Liver (tissue), 9 donors: Measurements from ENCODE around the gene PTPRD. TPM values are rescaled to one million over a fixed set of nuclear protein-coding genes. Genes with fewer than 3 reads are reported as not detected.

ENCODE experiments used
- DNase-seq: peaks from one replicate; pipeline ENCODE4 v3.0.0-alpha.2; 2017; ENCODE audit warnings: low spot score
- H3K27ac ChIP-seq, 2 donors: one replicate each; pipeline ENCODE4 v1.7.0; 2013; ENCODE audit warnings: inconsistent platforms in 2 of 2, low read length in 2 of 2, control low read depth in 1 of 2, low read depth in 1 of 2, mild to moderate bottlenecking in 1 of 2
- H3K27me3 ChIP-seq, 4 donors: one replicate each; pipeline versions ENCODE4 v1.6.1 to v1.7.0; 2013; ENCODE audit warnings: low read length in 3 of 4, inconsistent platforms in 1 of 4, mild to moderate bottlenecking in 1 of 4, moderate library complexity in 1 of 4; ENCODE audit not compliant: control insufficient read depth in 4 of 4, insufficient read depth in 4 of 4
- H3K36me3 ChIP-seq, 4 donors: one replicate each; pipeline versions ENCODE4 v1.6.1 to v1.7.0; 2013; ENCODE audit warnings: low read length in 3 of 4, mild to moderate bottlenecking in 3 of 4, low read depth in 1 of 4, moderate library complexity in 1 of 4; ENCODE audit not compliant: control insufficient read depth in 4 of 4, insufficient read depth in 3 of 4
- H3K4me1 ChIP-seq, 4 donors: one replicate each; pipeline versions ENCODE4 v1.6.1 to v1.7.0; 2013; ENCODE audit warnings: low read length in 3 of 4, mild to moderate bottlenecking in 3 of 4, moderate library complexity in 1 of 4; ENCODE audit not compliant: control insufficient read depth in 4 of 4, insufficient read depth in 4 of 4
- H3K4me3 ChIP-seq, 3 donors: one replicate each; pipeline versions ENCODE4 v1.6.1 to v1.7.0; 2013; ENCODE audit warnings: low read length in 3 of 3, control low read depth in 1 of 3, low read depth in 1 of 3, mild to moderate bottlenecking in 1 of 3
- H3K9ac ChIP-seq, 2 donors: one replicate each; pipeline ENCODE4 v1.7.0; 2013; ENCODE audit warnings: low read length in 2 of 2, mild to moderate bottlenecking in 2 of 2, moderate library complexity in 2 of 2, control low read depth in 1 of 2, low read depth in 1 of 2
- H3K9me3 ChIP-seq, 4 donors: one replicate each; pipeline versions ENCODE4 v1.6.1 to v1.7.0; 2013; ENCODE audit warnings: low read length in 3 of 4; ENCODE audit not compliant: control insufficient read depth in 4 of 4
- EGR1 ChIP-seq, 2 donors: IDR thresholded peaks; 2 replicates each; pipeline ENCODE4 v1.6.1; 2016 to 2018; ENCODE audit warnings: antibody characterized with exemption in 2 of 2, low read depth in 2 of 2
- FOXA1 ChIP-seq: IDR thresholded peaks from 2 replicates; pipeline ENCODE4 v1.6.1; 2016; ENCODE audit warnings: antibody characterized with exemption
- FOXA2 ChIP-seq: IDR thresholded peaks from 2 replicates; pipeline ENCODE4 v1.6.1; 2016; ENCODE audit warnings: antibody characterized with exemption
- HNF4A ChIP-seq, 2 donors: conservative IDR thresholded peaks; 2 replicates each; pipeline ENCODE4 v1.6.1; 2016; ENCODE audit warnings: antibody characterized with exemption in 2 of 2, mild to moderate bottlenecking in 2 of 2
- HNF4G ChIP-seq: IDR thresholded peaks from 2 replicates; pipeline ENCODE4 v1.6.1; 2016; ENCODE audit warnings: antibody characterized with exemption
- MAX ChIP-seq: IDR thresholded peaks from 2 replicates; pipeline ENCODE4 v1.6.1; 2016; ENCODE audit warnings: antibody characterized with exemption
- REST ChIP-seq: IDR thresholded peaks from 2 replicates; pipeline ENCODE4 v1.6.1; 2016; ENCODE audit warnings: antibody characterized with exemption, mild to moderate bottlenecking
- SP1 ChIP-seq: IDR thresholded peaks from 2 replicates; pipeline ENCODE4 v1.6.1; 2018; ENCODE audit warnings: antibody characterized with exemption, mild to moderate bottlenecking
- TAF1 ChIP-seq: conservative IDR thresholded peaks from 2 replicates; pipeline ENCODE4 v1.6.1; 2016; ENCODE audit warnings: antibody characterized with exemption, mild to moderate bottlenecking
- YY1 ChIP-seq: IDR thresholded peaks from 2 replicates; pipeline ENCODE4 v1.6.1; 2016; ENCODE audit warnings: antibody characterized with exemption, mild to moderate bottlenecking
- WGBS: extraction: QIAGEN DNeasy Blood & Tissue Kit; methylation state at CpG from one replicate; pipeline ENCODE4 v1.1.7; 2013; 5-methylcytosine and 5-hydroxymethylcytosine counted together
- polyA plus RNA-seq, 2 donors: library from polyadenylated mRNA; stranded (reverse) in 1 of 2; unstranded in 1 of 2; fragments of 200-250 nt in 1 of 2; fragments of >200 nt in 1 of 2; fragmentation: Nextera tagmentation in 1 of 2; extraction: Ambion mirVana in 1 of 2; gene quantifications; one replicate each; pipeline versions ENCODE4 v1.2.1 to v1.2.3, GENCODE V29; 2013 to 2015
- total RNA-seq, 2 donors: library from RNA; depleted of rRNA; stranded (reverse); fragments of >200 nt; gene quantifications; one replicate each; pipeline ENCODE4 v1.2.3, GENCODE V29; 2014
- TF ChIP-seq, protein P1 (sequence below): IDR thresholded peaks from 2 replicates; pipeline ENCODE4 v1.6.1; 2016; ENCODE audit warnings: antibody characterized with exemption
- TF ChIP-seq, protein P2 (sequence below): IDR thresholded peaks from 2 replicates; pipeline ENCODE4 v1.6.1; 2016; ENCODE audit warnings: antibody characterized with exemption
- donor health status: healthy.
- donor health status: healthy.
- donor health status: healthy.
- donor health status: healthy.
- donor health status: healthy.

The PTPRD gene
- total and polyA plus RNA-seq, 4 donors = 0.78 to 34.2 (median 4.7) TPM

DNA sequence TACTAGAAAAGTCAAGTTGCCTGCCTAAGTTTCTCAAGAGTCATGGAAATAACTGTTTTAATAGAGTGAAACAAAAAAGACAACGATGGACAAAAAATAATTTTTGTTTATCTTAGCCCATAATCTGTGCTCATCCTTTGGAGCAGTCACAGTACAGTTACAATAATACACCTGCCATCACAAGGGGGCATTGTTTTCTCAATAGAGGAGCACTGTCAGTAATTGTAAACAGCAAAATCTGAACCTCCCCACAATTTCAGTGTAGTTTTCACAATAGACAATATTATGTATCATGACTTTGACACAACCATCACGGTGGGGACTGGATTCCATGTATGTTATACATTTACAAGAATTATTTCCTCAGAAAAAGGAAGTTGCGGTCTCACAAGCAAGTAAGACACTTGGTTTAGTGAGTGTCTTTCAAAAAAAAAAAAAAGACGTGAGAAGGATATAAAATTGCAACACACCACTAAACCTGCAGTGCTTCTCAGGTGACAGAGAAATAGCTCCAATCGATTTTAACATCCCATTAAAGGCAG, 586.3 kb downstream of the PTPRD start (continued):
- TF ChIP-seq, protein P1, sequence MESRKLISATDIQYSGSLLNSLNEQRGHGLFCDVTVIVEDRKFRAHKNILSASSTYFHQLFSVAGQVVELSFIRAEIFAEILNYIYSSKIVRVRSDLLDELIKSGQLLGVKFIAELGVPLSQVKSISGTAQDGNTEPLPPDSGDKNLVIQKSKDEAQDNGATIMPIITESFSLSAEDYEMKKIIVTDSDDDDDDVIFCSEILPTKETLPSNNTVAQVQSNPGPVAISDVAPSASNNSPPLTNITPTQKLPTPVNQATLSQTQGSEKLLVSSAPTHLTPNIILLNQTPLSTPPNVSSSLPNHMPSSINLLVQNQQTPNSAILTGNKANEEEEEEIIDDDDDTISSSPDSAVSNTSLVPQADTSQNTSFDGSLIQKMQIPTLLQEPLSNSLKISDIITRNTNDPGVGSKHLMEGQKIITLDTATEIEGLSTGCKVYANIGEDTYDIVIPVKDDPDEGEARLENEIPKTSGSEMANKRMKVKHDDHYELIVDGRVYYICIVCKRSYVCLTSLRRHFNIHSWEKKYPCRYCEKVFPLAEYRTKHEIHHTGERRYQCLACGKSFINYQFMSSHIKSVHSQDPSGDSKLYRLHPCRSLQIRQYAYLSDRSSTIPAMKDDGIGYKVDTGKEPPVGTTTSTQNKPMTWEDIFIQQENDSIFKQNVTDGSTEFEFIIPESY = no peak
- TF ChIP-seq FOXA2 = no peak

DNA sequence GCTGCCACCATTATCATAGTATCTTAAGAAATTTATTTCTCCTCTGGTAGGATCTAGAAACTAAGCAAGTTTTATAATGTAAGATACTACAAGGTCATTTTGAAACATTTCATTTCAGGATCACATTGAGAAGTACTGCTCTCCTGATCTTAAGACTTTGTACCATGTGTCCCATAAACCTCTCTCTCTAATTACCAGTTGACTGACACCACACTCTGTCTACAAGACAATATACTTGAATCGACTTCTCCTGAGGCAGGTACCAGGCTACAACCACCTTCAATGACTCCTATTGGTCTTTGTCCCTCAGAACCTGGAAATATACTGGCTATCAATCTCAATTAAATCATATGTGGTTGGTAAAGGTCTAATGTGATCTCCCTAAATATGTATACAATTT, 597.0 kb downstream of the PTPRD start:
- H3K4me1 ChIP-seq = no peaks in the 10 kb centered on the region
- H3K9me3 ChIP-seq = no peaks in the 10 kb centered on the region
- no peak overlapping the region for H3K4me3 ChIP-seq
- no peak overlapping the region for H3K9ac ChIP-seq
- TF ChIP-seq HNF4A (conservative IDR thresholded peaks at IDR 0.05) (no peak), MAX (no peak), FOXA1 (no peak), REST (no peak), HNF4G (no peak), YY1 (no peak), SP1 (no peak), EGR1 (IDR thresholded peaks at IDR 0.05; ENCODE audit: low read depth in 2 of 2) (no peak)
- TF ChIP-seq, protein P2, sequence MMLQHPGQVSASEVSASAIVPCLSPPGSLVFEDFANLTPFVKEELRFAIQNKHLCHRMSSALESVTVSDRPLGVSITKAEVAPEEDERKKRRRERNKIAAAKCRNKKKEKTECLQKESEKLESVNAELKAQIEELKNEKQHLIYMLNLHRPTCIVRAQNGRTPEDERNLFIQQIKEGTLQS = no peak
- TF ChIP-seq, protein P1 = no peak
- no peak overlapping the region for H3K27ac ChIP-seq
- DNase-seq = no peak
- 75% methylated on average over 1 of the region's 1 CpG for WGBS
- no peaks in the 10 kb centered on the region for H3K36me3 ChIP-seq
- H3K27me3 ChIP-seq = no peaks in the 10 kb centered on the region

DNA sequence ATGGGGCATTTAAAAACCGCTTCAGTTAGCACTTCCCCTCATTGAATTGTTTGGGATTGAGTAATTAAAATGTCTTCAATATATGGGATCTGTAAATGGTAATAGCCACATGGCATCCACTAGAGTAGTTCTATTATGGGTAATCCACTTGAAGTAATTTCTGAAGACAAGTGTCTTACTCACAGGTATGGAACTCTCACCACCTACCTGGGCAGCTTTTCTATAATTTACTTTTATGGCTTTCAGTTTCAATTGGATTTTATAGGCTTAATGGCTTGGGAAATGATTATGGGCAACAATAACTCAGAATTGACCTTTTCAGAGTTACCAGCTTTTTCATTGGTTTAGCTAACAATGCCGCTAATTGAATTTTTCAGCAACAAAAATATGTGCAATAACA, 597.9 kb downstream of the PTPRD start:
- TF ChIP-seq YY1 (no peak), TAF1 (no peak), HNF4G (no peak), FOXA2 (no peak)
- 82% methylated on average over 2 of the region's 2 CpGs for WGBS
- Histone ChIP-seq H3K9ac (no peak overlapping the region), H3K27ac (no peak overlapping the region), H3K4me1 (no peaks in the 10 kb centered on the region), H3K9me3 (no peaks in the 10 kb centered on the region), H3K27me3 (no peaks in the 10 kb centered on the region), H3K36me3 (no peaks in the 10 kb centered on the region), H3K4me3 (no peak overlapping the region)
- DNase-seq = no peak
